Stimulated activated CD8-positive, alpha-beta memory T cell treated with anti-CD3 and anti-CD28 coated beads, Interleukin-2, amount 100 ng/mL, for 1 hour (primary cell): ENCODE measurements around the gene RBM17.
"Not testable (repeated sequence)": the region's sequence is repeated elsewhere in the genome, so short reads cannot be mapped to it uniquely, and the experiment has no call there.

Experiments
- DNase-seq, 2 donors: peaks; one replicate each; pipeline ENCODE4 v3.0.0-alpha.2; 2020; ENCODE audit warnings: low read depth in 2 of 2

Gene RBM17

DNA sequence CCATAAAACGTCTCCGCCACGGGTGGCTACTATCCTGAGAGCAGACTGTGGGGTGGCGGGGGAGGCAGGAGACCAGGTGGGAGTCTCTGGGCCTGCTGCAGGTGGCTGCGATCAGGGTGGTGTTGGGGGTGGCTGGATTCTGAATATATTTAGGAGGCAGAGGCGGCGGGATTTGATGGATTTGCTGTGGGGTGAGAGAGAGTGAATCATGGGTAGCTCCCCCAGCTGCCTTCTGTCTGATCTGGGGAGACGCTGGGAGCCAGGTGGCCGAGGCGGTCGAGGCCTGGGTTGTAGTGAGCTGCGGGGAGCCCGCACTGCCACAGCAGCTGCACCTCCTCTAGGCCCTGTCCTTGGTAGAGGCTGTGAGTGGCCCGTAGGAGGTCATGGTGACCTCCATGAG lies 65.7 kb downstream of the RBM17 start:
- no peak for DNase-seq

DNA sequence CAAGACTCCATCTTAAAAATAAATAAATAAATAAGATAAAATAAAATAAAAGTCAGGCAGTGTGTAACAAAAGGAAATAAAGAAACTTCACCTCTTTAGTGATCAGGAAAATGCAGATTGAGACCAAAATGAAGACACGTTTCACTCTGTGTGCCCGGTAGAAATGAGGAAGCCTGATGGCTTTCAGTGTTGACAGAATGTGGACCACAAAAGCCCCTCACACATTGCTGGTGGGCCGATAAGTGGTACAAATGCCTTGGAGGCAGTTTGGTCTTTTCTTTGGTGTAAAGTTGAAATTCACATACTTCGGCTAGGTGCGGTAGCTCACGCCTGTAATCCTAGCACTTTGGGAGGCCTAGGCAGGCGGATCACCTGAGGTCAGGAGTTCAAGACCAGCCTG lies 69.4 kb downstream of the RBM17 start:
- DNase-seq = no peak

DNA sequence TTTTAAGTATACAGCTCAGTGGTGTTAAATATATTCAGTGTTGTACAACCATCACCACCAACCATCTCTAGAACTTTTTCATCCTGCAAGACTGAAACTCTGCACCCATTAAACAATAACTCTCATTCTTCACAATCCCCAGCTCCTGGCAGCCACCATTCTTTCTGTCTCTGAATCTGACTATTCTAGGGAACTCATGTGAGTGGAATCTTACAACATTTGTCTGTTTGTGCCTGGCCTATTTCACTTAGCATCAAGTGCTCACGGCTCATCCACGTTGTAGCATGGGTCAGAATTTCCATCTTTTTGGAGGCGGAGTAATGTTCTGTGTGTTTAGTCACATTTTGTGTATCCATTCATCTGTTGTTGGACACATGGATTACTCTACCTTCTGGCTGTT lies 73.1 kb downstream of the RBM17 start:
- no peak for DNase-seq

DNA sequence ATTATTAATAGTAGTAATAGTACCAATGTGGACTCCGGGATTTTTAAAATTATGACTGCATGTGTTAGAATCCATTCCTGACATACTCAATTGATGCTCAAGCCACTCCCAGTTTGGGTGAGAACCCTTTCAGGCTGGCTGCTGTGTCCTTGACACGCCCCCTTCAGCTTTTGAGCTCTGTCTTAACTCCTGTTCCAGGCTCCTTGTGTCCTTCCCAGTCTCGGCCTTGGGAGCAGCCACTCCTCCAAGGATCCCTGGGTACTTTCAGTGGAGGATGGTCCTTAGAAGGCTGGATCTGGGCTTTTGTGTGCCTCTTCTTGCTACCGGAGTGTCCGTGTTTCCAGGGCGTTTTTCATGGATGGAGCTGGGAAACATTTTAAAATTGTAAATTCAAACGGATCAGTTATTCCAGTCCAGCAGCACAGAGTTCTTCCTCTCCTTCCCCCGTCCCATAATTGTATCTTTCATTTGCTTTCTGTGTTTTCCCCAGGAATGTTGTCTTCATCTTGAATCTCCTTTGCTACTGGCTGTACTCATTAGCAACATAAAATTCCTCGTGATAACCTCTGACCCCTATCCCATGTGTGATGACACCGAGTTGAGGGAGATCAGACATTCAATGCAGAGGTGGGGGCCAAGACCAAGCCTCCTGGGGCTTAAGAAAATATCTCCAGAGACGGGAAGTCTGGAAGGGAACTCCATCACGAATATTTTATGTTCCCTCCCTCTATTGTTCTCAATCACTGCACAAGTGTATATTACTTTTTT lies 73.9 kb downstream of the RBM17 start:
- no peak for DNase-seq

DNA sequence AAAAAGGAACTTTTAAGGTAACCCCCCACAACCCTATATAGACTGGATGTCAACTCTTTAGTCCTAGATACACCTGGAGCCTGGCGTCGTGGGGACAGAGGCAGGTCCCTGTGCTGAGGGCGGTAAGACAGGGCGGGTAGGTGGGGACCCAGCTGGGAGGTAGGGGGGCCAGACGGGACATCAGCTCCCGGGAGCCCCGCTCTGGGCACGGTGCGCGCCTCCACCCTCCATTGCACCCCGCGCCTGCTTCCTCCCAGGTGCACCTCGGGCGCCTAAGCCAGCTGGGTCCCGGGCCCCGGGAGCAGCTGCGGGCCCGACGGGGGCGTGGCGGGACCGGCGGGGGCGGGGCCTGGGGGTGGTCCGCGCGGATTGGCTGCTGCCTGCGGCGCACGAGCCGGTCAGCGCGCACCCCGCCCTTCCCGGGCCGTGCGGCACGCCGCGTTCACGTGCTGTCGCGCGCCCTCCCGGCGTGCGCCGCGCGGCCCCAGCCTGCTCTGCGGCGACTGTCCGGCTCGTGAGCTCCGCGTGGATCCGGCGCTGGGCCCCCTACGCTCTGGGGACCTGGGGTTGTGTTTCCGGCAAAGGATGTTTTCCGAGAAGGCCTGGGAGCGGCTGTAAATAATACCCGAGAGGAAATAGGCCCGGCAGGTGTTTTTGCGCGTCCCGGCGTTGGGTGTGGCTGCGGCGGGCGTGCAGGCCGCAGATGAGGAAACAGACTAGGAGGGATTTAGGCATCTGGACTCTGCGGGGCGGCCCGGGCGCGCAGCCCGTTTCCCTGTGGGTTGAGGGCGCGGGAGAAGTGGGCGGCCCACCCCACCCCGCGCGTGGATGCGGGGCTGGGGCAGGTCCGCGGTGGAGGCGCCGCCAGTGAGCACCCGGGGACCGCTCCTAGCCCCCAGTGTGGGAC lies 74.8 kb downstream of the RBM17 start:
- peak; percentile 87 to 88 for DNase-seq

DNA sequence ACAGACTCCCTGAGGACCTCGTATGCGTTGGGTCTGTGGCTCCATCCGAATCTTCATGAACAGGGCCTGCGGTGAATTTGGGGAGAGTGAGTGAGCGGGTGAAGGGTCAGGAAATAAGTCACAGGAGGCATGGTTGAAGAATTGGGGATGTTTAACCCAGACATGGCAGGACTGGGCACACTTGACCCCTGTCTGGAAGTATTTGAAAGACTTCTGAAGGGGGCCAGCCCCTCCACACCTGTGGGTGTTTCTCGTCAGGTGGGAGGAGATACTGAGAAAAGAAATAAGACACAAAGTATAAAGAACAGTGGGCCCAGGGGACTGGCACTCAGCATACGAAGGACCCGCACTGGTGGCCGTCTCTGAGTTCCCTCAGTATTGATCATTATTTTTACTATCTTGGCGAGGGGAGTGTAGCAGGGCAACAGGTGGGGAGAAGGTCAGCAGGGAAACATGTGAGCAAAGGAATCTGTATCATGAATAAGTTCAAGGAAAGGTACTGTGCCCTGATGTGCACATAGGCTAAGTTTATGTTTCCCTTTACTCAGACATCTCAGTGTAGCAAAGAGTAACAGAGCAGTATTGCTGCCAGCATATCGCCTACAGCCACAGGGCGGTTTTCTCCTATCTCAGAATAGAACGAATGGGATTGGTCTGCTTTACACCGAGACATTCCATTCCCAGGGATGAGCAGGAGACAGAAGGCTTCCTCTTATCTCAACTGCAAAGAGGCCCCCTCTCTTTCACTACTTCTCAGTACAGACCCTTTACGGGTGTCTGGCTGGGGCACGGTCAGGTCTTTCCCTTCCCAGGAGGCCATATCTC lies 75.6 kb downstream of the RBM17 start:
- no peak for DNase-seq

DNA sequence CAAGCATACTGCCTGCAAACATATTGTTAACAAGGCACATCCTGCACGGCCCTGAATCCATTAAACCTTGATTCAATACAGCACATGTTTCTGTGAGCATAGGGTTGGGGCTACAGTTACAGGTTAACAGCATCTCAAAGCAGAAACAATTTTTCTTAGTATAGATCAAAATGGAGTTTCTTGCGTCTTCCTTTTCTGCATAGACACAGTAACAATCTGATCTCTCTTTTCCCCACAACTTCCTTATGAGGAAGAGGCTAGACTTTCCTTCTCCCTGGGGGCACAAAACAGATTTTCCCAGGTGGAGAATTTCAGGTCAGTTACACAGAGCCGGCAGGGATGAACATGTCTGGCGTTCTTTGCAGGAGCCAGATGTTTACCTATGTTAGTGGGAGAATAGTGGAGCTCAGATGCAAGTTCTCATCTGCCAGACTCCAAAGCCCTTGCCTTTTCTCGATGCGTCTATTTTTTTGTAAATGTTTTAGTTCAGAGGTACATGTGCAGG lies 76.4 kb downstream of the RBM17 start:
- no peak for DNase-seq

DNA sequence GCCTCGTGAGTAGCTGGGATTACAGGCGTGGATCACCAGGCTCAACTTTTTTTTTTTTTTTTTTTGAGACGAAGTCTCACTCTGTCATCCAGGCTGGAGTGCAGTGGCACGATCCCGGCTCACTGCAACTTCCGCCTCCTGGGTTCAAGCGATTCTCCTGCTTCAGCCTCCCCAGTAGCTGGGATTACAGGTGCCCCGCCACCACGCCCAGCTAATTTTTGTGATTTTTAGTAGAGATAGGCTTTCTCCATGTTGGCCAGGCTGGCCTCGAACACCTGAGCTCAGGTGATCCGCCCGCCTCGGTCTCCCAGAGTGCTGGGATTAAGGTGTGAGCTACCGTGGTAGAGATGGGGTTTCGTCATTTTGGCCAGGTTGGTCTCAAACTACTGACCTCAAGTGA lies 77.1 kb downstream of the RBM17 start:
- DNase-seq = not testable (repeated sequence)
